ENCODE results near the gene XRCC1. TPM values are rescaled to one million over a fixed set of nuclear protein-coding genes. Genes with fewer than 3 reads are reported as not detected.

The XRCC1 gene
- total and polyA plus RNA-seq, 9 of the 15 experiments (the other 6 are each of a cell fraction or from before 2014, with no cell fraction given): 1.5 to 36.9 (median 24.9) TPM

GRCh38 chr19:43532962-43533545 lies 42.3 kb downstream of the XRCC1 start, which contains the start of gene ZNF575 (continued):
- TF ChIP-seq HNRNPL (IDR thresholded peaks at IDR 0.05; ENCODE audit: low read depth, low read length): no peak
- TF ChIP-seq L3MBTL2 (IDR thresholded peaks at IDR 0.05): peak; percentile 84
- TF ChIP-seq NFRKB (IDR thresholded peaks at IDR 0.05; ENCODE audit: low read depth): no peak
- TF ChIP-seq SNAPC5 (CRISPR knock-in tag; IDR thresholded peaks at IDR 0.05): no peak
- TF ChIP-seq NR3C1 (CRISPR knock-in tag; IDR thresholded peaks at IDR 0.05): no peak
- TF ChIP-seq ZNF398 (CRISPR knock-in tag; IDR thresholded peaks at IDR 0.05): no peak
- TF ChIP-seq HMG20B (CRISPR knock-in tag; IDR thresholded peaks at IDR 0.05): no peak
- TF ChIP-seq VEZF1 (CRISPR knock-in tag; IDR thresholded peaks at IDR 0.05): peak; percentile 85
- peak; percentile 74 for TF ChIP-seq HMGN3 (IDR thresholded peaks at IDR 0.05; ENCODE audit: borderline replicate concordance, extremely low read depth, insufficient read length, low read depth, low read length)
- no peak for TF ChIP-seq RFX7 (CRISPR knock-in tag; IDR thresholded peaks at IDR 0.05)
- TF ChIP-seq XRCC5 (IDR thresholded peaks at IDR 0.05; ENCODE audit: low read depth, low read length): no peak
- TF ChIP-seq, protein P1, sequence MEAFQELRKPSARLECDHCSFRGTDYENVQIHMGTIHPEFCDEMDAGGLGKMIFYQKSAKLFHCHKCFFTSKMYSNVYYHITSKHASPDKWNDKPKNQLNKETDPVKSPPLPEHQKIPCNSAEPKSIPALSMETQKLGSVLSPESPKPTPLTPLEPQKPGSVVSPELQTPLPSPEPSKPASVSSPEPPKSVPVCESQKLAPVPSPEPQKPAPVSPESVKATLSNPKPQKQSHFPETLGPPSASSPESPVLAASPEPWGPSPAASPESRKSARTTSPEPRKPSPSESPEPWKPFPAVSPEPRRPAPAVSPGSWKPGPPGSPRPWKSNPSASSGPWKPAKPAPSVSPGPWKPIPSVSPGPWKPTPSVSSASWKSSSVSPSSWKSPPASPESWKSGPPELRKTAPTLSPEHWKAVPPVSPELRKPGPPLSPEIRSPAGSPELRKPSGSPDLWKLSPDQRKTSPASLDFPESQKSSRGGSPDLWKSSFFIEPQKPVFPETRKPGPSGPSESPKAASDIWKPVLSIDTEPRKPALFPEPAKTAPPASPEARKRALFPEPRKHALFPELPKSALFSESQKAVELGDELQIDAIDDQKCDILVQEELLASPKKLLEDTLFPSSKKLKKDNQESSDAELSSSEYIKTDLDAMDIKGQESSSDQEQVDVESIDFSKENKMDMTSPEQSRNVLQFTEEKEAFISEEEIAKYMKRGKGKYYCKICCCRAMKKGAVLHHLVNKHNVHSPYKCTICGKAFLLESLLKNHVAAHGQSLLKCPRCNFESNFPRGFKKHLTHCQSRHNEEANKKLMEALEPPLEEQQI (IDR thresholded peaks at IDR 0.05): no peak
- TF ChIP-seq HDAC6 (IDR thresholded peaks at IDR 0.05; ENCODE audit: low read depth, low read length): no peak
- TF ChIP-seq ZNF408 (CRISPR knock-in tag; IDR thresholded peaks at IDR 0.05; ENCODE audit: low read depth): no peak
- TF ChIP-seq, protein P2, sequence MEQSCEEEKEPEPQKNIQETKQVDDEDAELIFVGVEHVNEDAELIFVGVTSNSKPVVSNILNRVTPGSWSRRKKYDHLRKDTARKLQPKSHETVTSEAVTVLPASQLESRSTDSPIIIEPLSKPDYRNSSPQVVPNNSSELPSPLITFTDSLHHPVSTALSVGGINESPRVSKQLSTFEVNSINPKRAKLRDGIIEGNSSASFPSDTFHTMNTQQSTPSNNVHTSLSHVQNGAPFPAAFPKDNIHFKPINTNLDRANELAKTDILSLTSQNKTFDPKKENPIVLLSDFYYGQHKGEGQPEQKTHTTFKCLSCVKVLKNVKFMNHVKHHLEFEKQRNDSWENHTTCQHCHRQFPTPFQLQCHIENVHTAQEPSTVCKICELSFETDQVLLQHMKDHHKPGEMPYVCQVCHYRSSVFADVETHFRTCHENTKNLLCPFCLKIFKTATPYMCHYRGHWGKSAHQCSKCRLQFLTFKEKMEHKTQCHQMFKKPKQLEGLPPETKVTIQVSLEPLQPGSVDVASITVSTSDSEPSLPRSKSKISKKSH (CRISPR knock-in tag; IDR thresholded peaks at IDR 0.05): no peak
- TF ChIP-seq, protein P3, sequence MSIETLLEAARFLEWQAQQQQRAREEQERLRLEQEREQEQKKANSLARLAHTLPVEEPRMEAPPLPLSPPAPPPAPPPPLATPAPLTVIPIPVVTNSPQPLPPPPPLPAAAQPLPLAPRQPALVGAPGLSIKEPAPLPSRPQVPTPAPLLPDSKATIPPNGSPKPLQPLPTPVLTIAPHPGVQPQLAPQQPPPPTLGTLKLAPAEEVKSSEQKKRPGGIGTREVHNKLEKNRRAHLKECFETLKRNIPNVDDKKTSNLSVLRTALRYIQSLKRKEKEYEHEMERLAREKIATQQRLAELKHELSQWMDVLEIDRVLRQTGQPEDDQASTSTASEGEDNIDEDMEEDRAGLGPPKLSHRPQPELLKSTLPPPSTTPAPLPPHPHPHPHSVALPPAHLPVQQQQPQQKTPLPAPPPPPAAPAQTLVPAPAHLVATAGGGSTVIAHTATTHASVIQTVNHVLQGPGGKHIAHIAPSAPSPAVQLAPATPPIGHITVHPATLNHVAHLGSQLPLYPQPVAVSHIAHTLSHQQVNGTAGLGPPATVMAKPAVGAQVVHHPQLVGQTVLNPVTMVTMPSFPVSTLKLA (conservative IDR thresholded peaks at IDR 0.05): peak in 1 of 2 experiments; percentile 67; a peak in 2 of 4 replicates
- no peak for TF ChIP-seq HMBOX1 (IDR thresholded peaks at IDR 0.05)
